WTC11 (cell line): ENCODE data around the gene GALNT13. TPM values are rescaled to one million over a fixed set of nuclear protein-coding genes. Genes with fewer than 3 reads are reported as not detected.

Source experiments
- ATAC-seq: fragments of 200-7000 bp; cut with Tn5 transposase; 2 replicates; pipeline ENCODE4 v1.10.0; 2021; ENCODE audit warnings: mild to moderate bottlenecking, moderate library complexity
- CTCF ChIA-PET: fragments of 300-600 bp; sonication (Branson Sonifier 250); formaldehyde crosslinking; loops from one replicate; lab custom pipeline; 2021; ENCODE audit warnings: antibody characterized with exemption; lab: Charles Lee
- POLR2A ChIA-PET: fragments of 350-600 bp; sonication (Branson Sonifier 250); formaldehyde crosslinking; loops from one replicate; lab custom pipeline; 2021; ENCODE audit warnings: antibody characterized with exemption; lab: Charles Lee
- DNase-seq: peaks from one replicate; pipeline ENCODE4 v3.0.0; 2021; ENCODE audit warnings: low spot score
- H3K27ac Mint-ChIP-seq: 2 replicates; pipeline ENCODE4 v1.8.0; 2021; ENCODE audit warnings: mixed read lengths
- H3K27me3 Mint-ChIP-seq: 2 replicates; pipeline ENCODE4 v1.8.0; 2021; ENCODE audit warnings: low read depth, mild to moderate bottlenecking, moderate library complexity, mixed read lengths
- H3K36me3 Mint-ChIP-seq: 2 replicates; pipeline ENCODE4 v1.8.0; 2021; ENCODE audit warnings: mixed read lengths
- H3K4me1 Mint-ChIP-seq: 2 replicates; pipeline ENCODE4 v1.8.0; 2022; ENCODE audit warnings: mixed read lengths
- H3K4me3 Mint-ChIP-seq: 2 replicates; pipeline ENCODE4 v1.8.0; 2021; ENCODE audit warnings: mild to moderate bottlenecking, moderate library complexity, mixed read lengths
- H3K9me3 Mint-ChIP-seq: 2 replicates; pipeline ENCODE4 v1.8.0; 2021; ENCODE audit warnings: mixed read lengths
- AFF4 ChIP-seq: sonication (generic); formaldehyde crosslinking; IDR thresholded peaks from 2 replicates; pipeline ENCODE4 v1.8.1; 2023; ENCODE audit warnings: mild to moderate bottlenecking, missing genetic modification reagents, borderline replicate concordance
- ATF1 ChIP-seq: sonication (generic); formaldehyde crosslinking; IDR thresholded peaks from 2 replicates; pipeline ENCODE4 v1.8.1; 2023; ENCODE audit warnings: mild to moderate bottlenecking, moderate library complexity, missing genetic modification reagents
- ATF2 ChIP-seq: sonication (generic); formaldehyde crosslinking; IDR thresholded peaks from 2 replicates; pipeline ENCODE4 v1.8.1; 2022; ENCODE audit warnings: low read depth, missing genetic modification reagents, borderline replicate concordance
- ATF3 ChIP-seq: sonication (generic); formaldehyde crosslinking; conservative IDR thresholded peaks from 2 replicates; pipeline ENCODE4 v1.8.1; 2022; ENCODE audit warnings: mild to moderate bottlenecking, missing genetic modification reagents
- CREB1 ChIP-seq: sonication (generic); formaldehyde crosslinking; IDR thresholded peaks from 2 replicates; pipeline ENCODE4 v1.8.0; 2023; ENCODE audit warnings: mild to moderate bottlenecking, missing genetic modification reagents
- CREM ChIP-seq: sonication (generic); formaldehyde crosslinking; IDR thresholded peaks from 2 replicates; pipeline ENCODE4 v1.8.1; 2022; ENCODE audit warnings: mild to moderate bottlenecking, missing genetic modification reagents, moderate library complexity
- FOXJ3 ChIP-seq: sonication (generic); formaldehyde crosslinking; IDR thresholded peaks from 2 replicates; pipeline ENCODE4 v1.9.0; 2021; ENCODE audit warnings: missing genetic modification reagents, mild to moderate bottlenecking, borderline replicate concordance
- FOXP1 ChIP-seq: sonication (generic); formaldehyde crosslinking; IDR thresholded peaks from 2 replicates; pipeline ENCODE4 v1.8.0; 2022; ENCODE audit warnings: missing genetic modification reagents, mild to moderate bottlenecking, moderate library complexity, borderline replicate concordance
- IRF1 ChIP-seq: sonication (generic); formaldehyde crosslinking; IDR thresholded peaks from 2 replicates; pipeline ENCODE4 v1.8.0; 2023; ENCODE audit warnings: missing genetic modification reagents
- MXD4 ChIP-seq: fragments of 250-450 bp; sonication (Bioruptor Pico); IDR thresholded peaks from 2 replicates; pipeline ENCODE4 v1.8.0; 2021; ENCODE audit warnings: mild to moderate bottlenecking, moderate library complexity, borderline replicate concordance
- PRRX2 ChIP-seq: fragments of 250-450 bp; sonication (Bioruptor Pico); IDR thresholded peaks from 2 replicates; pipeline ENCODE4 v1.8.0; 2021; ENCODE audit warnings: mild to moderate bottlenecking
- RELA ChIP-seq: sonication (generic); formaldehyde crosslinking; IDR thresholded peaks from 2 replicates; pipeline ENCODE4 v1.8.1; 2022; ENCODE audit warnings: missing genetic modification reagents, mild to moderate bottlenecking, borderline replicate concordance
- SMAD4 ChIP-seq: sonication (generic); formaldehyde crosslinking; IDR thresholded peaks from 2 replicates; pipeline ENCODE4 v1.8.0; 2022; ENCODE audit warnings: mild to moderate bottlenecking, missing genetic modification reagents
- SP1 ChIP-seq: sonication (generic); formaldehyde crosslinking; conservative IDR thresholded peaks from 2 replicates; pipeline ENCODE4 v1.8.1; 2022; ENCODE audit warnings: missing genetic modification reagents
- TP53 ChIP-seq: sonication (generic); formaldehyde crosslinking; IDR thresholded peaks from 2 replicates; pipeline ENCODE4 v1.8.1; 2023; ENCODE audit warnings: mild to moderate bottlenecking, missing genetic modification reagents
- ZBTB21 ChIP-seq: sonication (generic); formaldehyde crosslinking; IDR thresholded peaks from 2 replicates; pipeline ENCODE4 v1.8.1; 2023; ENCODE audit warnings: mild to moderate bottlenecking, missing genetic modification reagents, borderline replicate concordance
- ZBTB43 ChIP-seq: sonication (generic); formaldehyde crosslinking; IDR thresholded peaks from 2 replicates; pipeline ENCODE4 v1.8.1; 2023; ENCODE audit warnings: mild to moderate bottlenecking, missing genetic modification reagents
- ZNF281 ChIP-seq: sonication (generic); formaldehyde crosslinking; IDR thresholded peaks from 2 replicates; pipeline ENCODE4 v1.8.0; 2023; ENCODE audit warnings: mild to moderate bottlenecking, missing genetic modification reagents
- ZNF423 ChIP-seq: fragments of 250-450 bp; sonication (Bioruptor Pico); IDR thresholded peaks from 2 replicates; pipeline ENCODE4 v2.1.2; 2022; ENCODE audit warnings: mild to moderate bottlenecking, moderate library complexity
- ZNF512 ChIP-seq: sonication (generic); formaldehyde crosslinking; IDR thresholded peaks from 2 replicates; pipeline ENCODE4 v1.8.1; 2022; ENCODE audit warnings: missing genetic modification reagents, borderline replicate concordance
- ZSCAN18 ChIP-seq: fragments of 250-450 bp; sonication (Bioruptor Pico); IDR thresholded peaks from 2 replicates; pipeline ENCODE4 v2.1.2; 2022; ENCODE audit warnings: mild to moderate bottlenecking, moderate library complexity
- total RNA-seq: library from RNA; stranded (reverse); gene quantifications from 3 replicates; pipeline ENCODE4 v1.2.3, GENCODE V29; 2021

GALNT13 gene
- total RNA-seq, 1 experiment from 2014 or later, result 9.9 TPM

- TF ChIP-seq AFF4 (CRISPR knock-in tag) (no peak), SMAD4 (CRISPR knock-in tag) (no peak), ATF1 (CRISPR knock-in tag) (no peak), IRF1 (no peak), FOXJ3 (CRISPR knock-in tag) (no peak), CREM (CRISPR knock-in tag) (no peak), ATF2 (CRISPR knock-in tag) (no peak), CREB1 (CRISPR knock-in tag) (no peak), ZNF423 (CRISPR knock-in tag) (no peak), PRRX2 (CRISPR knock-in tag) (no peak), ZSCAN18 (CRISPR knock-in tag) (no peak), MXD4 (CRISPR knock-in tag) (no peak), ZNF512 (CRISPR knock-in tag) (no peak), ZBTB21 (no peak)
- TF ChIP-seq, all 79 proteins: peak for 0
These were observed 368.6 kb downstream of the GALNT13 start (continued) for GRCh38 chr2:154240316-154240715.

- Mint-ChIP-seq H3K4me1 (peaks cover 22% of the 10 kb centered on the region), H3K9me3 (no peaks in the 10 kb centered on the region), H3K27ac (no peak overlapping the region), H3K4me3 (peak overlapping the region; percentile 9; the same call in 1 of the 2 replicates), H3K27me3 (no peaks in the 10 kb centered on the region), H3K36me3 (no peaks in the 10 kb centered on the region)
- ChIA-PET CTCF (no interaction called here), POLR2A (no interaction called here)
- ATAC-seq (peak; percentile 82), DNase-seq (peak; percentile 33)
- 0 out of 2 replicates have a peak, but pooled peaks have one; percentile 11 for TF ChIP-seq SP1 (CRISPR knock-in tag)
- no peak for TF ChIP-seq TP53 (CRISPR knock-in tag)
- TF ChIP-seq FOXP1 (CRISPR knock-in tag), result no peak
- TF ChIP-seq ZNF281 (CRISPR knock-in tag), result no peak
- TF ChIP-seq ATF3 (CRISPR knock-in tag), result no peak
- TF ChIP-seq RELA (CRISPR knock-in tag), result no peak
- no peak for TF ChIP-seq ZBTB43 (CRISPR knock-in tag)
These were observed 369.2 kb downstream of the GALNT13 start for GRCh38 chr2:154240921-154241379.
